ENCODE data around the gene AEN.

Gene AEN

DNA sequence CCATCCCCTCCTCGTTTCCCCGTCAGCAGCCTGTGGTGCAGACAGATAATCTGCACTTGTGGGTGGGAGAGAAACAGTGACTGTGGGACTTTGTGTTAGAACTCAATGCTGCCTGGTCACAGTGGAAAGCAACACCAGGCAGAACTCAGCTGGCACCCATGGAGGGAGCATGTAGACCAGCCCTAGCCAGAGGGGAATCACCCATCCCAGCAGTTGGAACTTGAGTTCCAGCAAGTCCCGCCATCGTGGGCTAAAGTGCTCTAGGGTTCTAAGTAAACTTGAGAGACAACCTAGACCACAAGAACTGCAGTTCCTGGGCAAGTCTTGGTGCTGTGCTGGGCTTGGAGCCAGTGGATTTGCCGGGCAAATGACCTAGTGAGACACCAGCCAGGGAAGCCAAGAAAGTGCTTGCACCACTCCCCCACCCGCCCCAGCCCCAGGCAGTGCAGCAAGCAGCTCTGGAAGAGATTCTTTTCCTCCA is 42.0 kb downstream of the AEN start:
- no peak for TF ChIP-seq SIN3A (IDR thresholded peaks at IDR 0.05; ENCODE audit: borderline replicate concordance, insufficient read depth, low read length)
- TF ChIP-seq POLR2AphosphoS5 (IDR thresholded peaks at IDR 0.05; ENCODE audit: low read depth, low read length) = no peak
- no peak for TF ChIP-seq FOXP2 (optimal IDR thresholded peaks at IDR 0.05; ENCODE audit: borderline replicate concordance, extremely low read depth, extremely low read length, insufficient read depth)
- TF ChIP-seq TAF1 (IDR thresholded peaks at IDR 0.05; ENCODE audit: borderline replicate concordance, insufficient read depth, low read length) = no peak
- TF ChIP-seq, protein P1, sequence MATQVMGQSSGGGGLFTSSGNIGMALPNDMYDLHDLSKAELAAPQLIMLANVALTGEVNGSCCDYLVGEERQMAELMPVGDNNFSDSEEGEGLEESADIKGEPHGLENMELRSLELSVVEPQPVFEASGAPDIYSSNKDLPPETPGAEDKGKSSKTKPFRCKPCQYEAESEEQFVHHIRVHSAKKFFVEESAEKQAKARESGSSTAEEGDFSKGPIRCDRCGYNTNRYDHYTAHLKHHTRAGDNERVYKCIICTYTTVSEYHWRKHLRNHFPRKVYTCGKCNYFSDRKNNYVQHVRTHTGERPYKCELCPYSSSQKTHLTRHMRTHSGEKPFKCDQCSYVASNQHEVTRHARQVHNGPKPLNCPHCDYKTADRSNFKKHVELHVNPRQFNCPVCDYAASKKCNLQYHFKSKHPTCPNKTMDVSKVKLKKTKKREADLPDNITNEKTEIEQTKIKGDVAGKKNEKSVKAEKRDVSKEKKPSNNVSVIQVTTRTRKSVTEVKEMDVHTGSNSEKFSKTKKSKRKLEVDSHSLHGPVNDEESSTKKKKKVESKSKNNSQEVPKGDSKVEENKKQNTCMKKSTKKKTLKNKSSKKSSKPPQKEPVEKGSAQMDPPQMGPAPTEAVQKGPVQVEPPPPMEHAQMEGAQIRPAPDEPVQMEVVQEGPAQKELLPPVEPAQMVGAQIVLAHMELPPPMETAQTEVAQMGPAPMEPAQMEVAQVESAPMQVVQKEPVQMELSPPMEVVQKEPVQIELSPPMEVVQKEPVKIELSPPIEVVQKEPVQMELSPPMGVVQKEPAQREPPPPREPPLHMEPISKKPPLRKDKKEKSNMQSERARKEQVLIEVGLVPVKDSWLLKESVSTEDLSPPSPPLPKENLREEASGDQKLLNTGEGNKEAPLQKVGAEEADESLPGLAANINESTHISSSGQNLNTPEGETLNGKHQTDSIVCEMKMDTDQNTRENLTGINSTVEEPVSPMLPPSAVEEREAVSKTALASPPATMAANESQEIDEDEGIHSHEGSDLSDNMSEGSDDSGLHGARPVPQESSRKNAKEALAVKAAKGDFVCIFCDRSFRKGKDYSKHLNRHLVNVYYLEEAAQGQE (IDR thresholded peaks at IDR 0.05; ENCODE audit: insufficient read depth in 1 of 2, low read depth in 2 of 2, low read length in 2 of 2) = no peak

DNA sequence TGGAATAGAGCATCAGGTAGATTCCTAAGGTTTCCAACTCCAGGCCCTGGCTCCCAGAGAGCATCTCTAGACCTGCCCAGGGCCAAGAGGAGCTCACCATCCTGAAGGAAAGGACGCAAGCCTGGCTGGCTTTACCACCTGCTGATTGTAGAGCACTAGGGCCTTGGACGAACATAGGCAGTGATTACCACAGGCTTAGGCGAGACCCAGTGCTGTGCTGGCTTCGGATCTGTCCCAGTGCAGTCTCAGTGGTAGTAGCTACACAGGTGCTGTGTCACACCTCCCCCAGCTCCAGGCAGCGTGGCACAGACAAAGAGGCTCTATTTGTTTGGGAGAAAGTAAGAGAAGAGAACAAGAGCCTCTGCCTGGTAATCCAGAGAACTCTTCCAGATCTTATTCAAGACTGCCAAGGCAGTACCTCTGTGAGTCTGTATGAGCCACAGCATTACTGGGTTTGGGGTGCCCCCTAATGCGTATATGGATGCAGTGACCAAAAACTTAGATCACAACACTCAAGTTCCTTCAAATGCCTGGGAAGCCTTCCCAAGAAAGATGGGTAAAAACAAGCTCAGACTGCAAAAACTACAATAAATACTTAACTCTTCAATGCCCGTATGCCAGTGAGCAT is 43.1 kb downstream of the AEN start:
- TF ChIP-seq SIN3A (IDR thresholded peaks at IDR 0.05; ENCODE audit: borderline replicate concordance, insufficient read depth, low read length) (no peak), FOXP2 (optimal IDR thresholded peaks at IDR 0.05; ENCODE audit: borderline replicate concordance, extremely low read depth, extremely low read length, insufficient read depth) (no peak), POLR2AphosphoS5 (IDR thresholded peaks at IDR 0.05; ENCODE audit: low read depth, low read length) (no peak), TAF1 (IDR thresholded peaks at IDR 0.05; ENCODE audit: borderline replicate concordance, insufficient read depth, low read length) (no peak)
- TF ChIP-seq, protein P1 (IDR thresholded peaks at IDR 0.05; ENCODE audit: insufficient read depth in 1 of 2, low read depth in 2 of 2, low read length in 2 of 2) = no peak

DNA sequence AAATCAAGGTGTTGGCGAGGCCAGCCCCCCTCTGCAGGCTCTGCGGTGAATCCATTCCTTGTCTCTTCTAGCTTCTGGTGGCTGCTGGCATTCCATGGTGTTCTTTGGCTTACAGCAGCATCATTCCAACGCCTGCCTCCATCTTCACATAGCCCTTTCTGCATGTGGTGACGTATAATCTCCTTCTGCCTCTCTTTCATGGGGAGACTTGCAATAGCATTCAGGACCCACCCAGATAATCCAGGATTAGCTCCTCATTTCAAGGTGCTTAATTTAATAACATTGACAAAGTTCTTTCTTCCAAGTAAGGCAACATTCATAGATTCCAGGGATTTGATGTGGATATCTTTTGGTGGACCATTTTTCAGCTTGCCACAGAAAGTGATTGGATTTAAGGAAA is 53.5 kb downstream of the AEN start:
- TF ChIP-seq FOXP2 (optimal IDR thresholded peaks at IDR 0.05; ENCODE audit: borderline replicate concordance, extremely low read depth, extremely low read length, insufficient read depth) (no peak), POLR2AphosphoS5 (IDR thresholded peaks at IDR 0.05; ENCODE audit: low read depth, low read length) (no peak), SIN3A (IDR thresholded peaks at IDR 0.05; ENCODE audit: borderline replicate concordance, insufficient read depth, low read length) (no peak), TAF1 (IDR thresholded peaks at IDR 0.05; ENCODE audit: borderline replicate concordance, insufficient read depth, low read length) (no peak)
- TF ChIP-seq, protein P1 (IDR thresholded peaks at IDR 0.05; ENCODE audit: insufficient read depth in 1 of 2, low read depth in 2 of 2, low read length in 2 of 2) = no peak

DNA sequence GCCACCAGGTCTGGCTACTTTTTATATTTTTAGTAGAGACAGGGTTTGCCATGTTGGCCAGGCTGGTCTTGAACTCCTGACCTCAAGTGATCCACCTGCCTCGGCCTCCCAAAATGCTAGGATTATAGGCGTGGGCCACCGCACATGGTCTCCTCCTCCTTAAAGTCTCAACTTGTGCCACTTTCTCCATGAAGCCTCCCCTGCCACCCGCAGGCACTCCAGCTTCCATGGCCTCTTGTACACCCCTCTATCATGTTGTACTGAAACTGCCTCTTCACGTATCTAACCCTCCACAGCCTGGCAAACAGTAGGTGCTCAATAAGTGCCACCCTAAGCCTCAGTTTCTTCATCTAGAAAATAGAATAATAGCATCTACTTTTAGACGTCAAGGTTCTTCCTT is 57.6 kb downstream of the AEN start:
- no peak for TF ChIP-seq FOXP2 (optimal IDR thresholded peaks at IDR 0.05; ENCODE audit: borderline replicate concordance, extremely low read depth, extremely low read length, insufficient read depth)

DNA sequence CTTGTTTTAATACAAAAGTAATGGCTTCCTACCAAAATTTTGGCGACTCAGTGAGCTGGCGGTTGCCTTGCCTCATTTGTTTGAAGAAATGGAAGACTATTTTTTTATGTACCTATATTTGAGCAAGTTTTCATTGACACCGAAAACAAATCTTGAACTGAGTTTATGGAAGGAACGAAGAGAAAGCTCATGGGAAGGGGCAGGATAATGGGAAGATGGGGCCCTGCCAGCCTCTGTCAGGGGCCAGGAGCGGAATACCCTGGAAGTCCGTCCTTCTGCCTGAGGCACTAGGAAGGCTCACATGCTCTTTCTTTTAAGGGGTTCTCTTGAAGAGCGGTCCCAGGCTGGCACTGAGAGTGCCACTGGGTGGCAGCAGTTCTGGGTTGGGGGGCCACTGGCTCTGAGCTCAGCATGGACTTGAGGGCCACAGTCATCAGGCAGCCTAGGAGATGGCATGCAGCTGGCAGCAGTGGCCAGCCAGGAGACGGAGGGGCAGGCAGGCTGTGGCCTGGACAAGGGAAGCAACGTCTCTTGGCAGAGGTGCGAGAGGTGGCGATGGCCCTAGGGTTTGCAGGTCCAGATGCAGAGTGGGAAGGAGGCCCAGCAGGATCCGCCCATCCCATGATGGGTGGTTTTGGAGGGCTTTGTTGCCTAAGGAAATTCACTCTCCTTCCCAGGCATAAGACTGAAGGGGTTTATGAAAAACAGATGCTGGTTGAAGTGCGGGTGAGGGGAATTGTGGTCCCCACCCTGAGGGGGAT is 59.3 kb downstream of the AEN start:
- no peak for TF ChIP-seq SIN3A (IDR thresholded peaks at IDR 0.05; ENCODE audit: borderline replicate concordance, insufficient read depth, low read length)
- no peak for TF ChIP-seq POLR2AphosphoS5 (IDR thresholded peaks at IDR 0.05; ENCODE audit: low read depth, low read length)
- TF ChIP-seq, protein P1 (IDR thresholded peaks at IDR 0.05; ENCODE audit: insufficient read depth in 1 of 2, low read depth in 2 of 2, low read length in 2 of 2) = no peak
- no peak for TF ChIP-seq TAF1 (IDR thresholded peaks at IDR 0.05; ENCODE audit: borderline replicate concordance, insufficient read depth, low read length)
- TF ChIP-seq FOXP2 (optimal IDR thresholded peaks at IDR 0.05; ENCODE audit: borderline replicate concordance, extremely low read depth, extremely low read length, insufficient read depth) = no peak

Measured in PFSK-1 (cell line).